HG02759 (cell line): ENCODE results near the gene CNNM4.
A peak's percentile ranks its signal among the peaks of the same experiment; 100 is the strongest.

Experiments used
- ATAC-seq: cut with Tn5 transposase; IDR thresholded peaks from one replicate; pipeline ENCODE4 v1.9.1; 2021; ENCODE audit warnings: mild to moderate bottlenecking, moderate library complexity; ENCODE audit not compliant: unreplicated experiment

CNNM4 gene

DNA sequence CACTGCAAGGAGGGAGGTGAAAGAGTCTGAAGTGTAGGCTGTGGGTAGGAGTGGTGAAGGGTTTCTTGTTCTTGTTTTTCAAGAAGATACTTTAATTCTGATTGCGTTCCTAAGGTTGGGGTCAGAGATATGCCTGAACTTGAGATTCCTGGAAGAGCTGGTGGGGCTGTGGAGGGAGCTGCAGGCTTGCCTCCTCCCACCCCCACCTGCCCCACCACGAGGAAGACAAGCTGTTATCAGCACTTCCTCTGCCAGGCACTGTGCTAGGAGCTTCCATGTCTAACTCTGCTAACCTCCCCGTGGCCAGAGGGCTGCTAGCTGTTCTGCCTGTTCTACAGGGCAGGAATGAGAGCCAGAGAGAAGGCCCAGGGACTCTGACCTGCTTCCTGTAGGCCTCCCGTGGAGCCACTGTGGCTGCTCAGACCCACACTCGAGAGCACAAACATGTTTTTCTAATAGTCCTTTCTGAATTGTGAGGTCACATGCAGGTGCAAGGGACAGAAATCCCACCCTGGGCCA lies 69.4 kb downstream of the CNNM4 start:
- no peak for ATAC-seq

DNA sequence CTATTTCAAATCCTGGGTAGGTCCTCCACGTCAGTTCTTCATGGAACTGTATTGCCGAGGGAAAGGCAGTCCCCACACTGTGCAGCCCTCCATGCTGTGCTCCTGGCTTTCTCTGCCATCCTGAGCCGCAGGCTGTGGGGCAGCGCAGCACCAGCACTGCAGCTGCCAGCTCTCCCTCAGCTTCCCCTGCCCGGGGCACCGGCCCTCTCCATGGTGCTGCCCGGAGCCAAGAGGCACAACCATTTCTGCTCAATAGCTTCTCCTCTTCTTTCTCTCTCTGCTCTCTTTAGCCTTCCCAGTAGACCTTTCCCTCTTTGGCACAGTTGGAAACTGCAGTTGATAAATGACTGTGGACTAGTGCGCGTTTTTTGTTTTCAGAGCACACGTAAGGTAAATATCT lies 71.0 kb downstream of the CNNM4 start:
- ATAC-seq = no peak

DNA sequence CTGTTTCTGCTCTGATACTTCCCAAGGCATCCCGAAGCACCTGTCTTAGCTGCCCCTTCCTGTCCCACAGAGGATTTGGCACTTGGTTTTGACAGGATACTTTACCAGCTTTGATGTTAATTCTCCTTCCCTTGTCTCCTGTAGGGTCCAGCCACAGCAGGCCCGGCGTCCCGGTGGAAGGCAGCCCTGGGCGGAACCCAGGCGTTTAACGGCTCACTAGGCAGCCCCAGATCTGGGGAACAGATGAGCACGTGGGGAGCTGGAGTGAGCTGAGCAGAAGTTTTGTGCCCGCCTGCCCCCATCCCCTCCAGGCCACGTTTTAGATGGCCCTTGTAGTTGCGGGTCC lies 71.7 kb downstream of the CNNM4 start:
- no peak for ATAC-seq

DNA sequence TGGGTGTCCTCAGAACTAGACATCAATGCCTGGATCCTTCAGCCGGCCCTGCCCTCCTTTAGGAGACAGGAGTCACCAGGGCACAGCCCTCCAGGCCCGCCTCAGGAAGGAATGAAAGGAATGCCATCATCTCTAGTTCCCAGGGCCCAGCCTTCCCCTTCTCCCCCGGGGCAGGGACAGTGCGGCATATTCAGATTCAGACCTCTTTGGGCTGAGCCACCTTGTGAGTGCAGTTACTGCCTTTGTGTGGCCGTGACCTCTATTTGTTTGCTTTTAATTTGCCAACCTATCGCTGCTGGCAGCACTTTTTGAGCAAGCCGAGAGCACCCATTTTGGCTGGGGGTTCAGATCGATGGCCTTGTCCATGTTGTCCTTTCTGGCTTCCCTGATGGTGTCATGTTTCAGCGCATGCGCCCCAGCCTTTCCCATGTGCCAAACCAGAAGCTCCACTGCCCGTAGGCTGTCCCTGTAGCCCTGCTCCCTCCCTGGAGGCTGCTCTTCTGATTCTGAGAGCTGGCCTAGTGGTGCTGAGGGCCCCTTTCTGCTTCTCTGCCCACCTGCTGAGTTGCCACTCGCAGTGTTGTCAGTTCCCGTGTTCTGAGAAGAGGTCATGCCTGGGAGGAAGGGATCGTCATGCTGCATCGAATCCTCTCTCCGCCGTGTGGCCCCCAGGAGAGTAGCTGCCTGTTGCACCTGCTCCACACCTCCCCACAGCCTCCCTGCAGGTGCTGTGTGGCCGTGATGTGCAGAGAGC lies 72.2 kb downstream of the CNNM4 start:
- no peak for ATAC-seq

DNA sequence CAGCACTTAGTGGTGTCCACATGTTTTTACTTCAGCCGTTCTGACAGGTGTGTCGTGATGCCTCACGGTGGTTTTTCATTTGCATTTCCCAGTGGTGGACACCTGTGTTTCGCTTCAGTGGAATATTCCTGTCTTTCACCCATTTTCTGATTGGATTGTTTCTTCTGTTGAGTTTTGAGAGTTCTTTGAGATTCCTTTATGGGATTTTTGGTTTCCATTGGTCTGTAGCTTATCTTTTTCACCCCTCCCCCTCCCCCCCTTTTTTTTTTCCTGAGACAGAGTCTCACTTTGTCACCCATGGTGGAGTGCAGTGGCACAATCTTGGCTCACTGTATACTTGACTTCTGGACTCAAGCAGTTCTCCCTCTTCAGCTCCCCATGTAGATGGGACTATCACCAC lies 75.1 kb downstream of the CNNM4 start:
- ATAC-seq = no peak

DNA sequence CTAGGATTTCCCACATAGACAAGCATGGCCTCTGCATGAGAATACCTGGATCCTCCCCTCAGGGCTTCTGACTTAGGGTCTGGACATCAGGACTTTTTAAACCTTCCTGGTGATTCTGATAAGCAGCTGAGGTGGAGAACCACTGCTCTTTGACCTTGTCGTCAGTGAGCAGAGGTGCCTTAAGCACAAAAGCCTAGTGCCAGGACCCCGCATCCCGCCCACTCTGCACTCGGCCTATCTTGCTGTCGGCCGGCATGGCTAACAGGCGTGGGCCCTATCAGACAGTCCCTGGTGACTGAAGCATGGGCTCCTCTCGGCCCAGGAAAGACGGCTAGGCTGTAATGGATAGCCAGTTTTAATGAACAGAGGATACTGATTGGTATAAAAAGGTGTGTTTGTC lies 76.9 kb downstream of the CNNM4 start:
- no peak for ATAC-seq

DNA sequence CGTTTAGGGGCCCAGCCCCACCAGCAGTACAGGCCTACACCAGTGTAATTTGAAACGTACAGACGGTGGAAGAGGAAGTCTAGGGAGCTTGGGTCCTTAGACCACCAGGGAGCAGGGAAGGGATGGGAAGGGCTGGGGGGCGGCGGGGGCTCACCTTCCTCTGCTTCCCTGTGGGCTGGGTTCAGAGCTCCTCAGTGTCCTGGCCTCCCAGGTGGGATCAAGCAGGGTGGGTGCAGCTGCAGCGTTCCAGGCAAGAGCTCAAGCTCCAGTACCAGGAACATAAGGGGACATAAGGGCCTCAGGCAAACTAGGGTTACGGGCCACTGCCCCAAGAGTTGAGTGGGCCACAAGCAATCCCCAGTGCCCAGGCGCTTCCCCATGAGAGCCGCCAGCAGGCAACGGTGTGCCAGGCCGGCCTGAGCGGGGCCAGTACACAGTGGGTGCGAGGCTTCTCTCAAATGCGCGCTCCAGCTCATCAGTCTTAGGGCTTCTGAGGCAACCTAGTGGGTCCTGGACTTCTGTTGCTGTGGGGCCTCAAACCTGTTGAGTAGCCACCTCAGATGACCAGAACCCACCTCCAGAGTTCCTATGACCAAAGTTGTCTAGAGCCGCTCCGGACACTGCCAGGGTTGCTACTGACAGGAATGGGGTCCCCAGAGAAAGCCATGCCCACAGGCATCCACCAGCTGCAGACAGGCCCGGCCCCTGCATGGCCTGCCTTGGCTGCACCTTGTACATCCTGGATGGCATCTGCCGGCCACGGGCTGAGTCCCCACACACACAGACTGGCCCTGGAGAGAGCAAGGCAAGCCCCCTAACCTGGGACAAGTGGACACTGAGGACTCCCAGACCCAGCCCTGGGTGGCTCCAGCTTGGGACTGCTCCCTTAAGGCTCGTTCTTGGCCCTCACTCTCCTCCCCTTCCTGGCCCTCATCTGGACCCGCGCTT lies 77.9 kb downstream of the CNNM4 start:
- ATAC-seq = no peak

DNA sequence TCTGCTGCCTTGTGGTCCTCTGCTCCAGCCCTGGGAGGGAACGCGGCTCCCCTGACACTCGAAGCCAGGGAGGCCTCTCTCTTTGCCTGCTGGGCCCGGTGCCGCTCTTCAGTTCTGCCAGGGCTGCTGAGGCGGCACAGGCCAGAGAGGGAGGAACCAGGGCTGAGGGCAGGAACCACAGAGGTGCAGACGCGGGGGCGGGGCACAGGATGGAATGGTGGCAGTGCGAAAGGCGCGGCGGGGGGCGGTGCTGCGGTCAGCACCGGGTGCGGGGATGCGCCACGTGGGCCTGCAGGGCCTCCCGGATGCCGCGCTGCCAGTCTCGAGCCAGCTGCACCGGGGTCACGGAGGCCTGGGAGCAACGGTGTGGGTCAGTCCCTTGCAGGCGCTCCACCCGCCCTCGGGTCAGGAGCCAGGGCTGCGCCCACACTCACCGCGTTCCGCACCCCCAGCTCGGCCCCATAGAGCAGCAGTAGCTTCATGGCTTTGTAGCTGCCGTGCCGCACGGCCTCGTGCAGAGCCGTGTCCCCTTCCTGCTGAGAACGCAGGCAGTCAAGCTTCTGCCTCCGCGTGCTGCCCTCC lies 78.7 kb downstream of the CNNM4 start:
- peak; percentile 86 for ATAC-seq

DNA sequence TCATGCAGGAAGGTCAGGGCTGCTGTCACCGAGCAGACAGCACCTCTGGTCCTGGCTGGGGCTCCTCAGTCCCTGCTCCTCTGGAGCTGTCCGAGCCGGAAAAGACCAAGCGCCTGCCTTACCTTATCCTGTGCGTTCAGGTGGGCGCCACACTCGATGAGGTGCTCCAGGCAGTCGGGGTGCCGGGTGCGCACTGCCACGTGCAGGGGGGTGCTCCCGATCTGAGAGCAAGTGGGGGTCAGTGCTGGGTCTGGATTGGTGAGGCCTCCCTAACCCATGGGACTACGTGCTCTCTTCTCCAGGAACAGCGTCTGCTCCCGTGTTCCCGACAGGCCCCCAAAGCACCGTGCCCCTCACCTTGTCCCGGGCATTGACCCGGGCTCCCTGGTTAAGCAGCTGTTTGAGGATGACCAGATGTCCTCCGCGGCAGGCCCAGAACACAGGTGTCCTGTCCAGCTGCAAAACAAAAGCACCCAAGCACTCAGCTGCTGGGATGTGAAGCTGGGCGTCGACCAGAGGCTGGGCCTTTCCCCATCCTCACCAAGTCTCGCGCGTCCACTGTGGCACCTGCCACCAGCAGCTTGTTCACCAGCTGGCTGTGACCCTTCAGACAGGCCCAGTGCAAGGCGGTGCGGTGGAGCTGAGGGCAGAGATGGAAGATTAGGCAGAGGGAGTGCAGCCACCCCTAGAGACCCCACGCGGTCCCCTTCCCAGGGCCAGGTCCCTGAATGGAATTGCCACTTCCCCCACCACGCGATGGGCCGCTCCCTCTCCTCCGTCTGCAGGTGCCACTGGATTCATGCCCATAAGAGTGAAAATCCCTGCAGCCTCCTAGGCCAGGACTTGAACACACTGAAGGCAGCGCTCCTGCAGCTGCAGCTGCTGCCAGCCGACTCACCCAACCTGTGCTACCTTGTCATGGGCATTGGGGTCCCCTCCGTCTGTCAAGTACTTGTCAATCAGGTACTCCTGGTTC lies 79.5 kb downstream of the CNNM4 start:
- ATAC-seq = no peak

DNA sequence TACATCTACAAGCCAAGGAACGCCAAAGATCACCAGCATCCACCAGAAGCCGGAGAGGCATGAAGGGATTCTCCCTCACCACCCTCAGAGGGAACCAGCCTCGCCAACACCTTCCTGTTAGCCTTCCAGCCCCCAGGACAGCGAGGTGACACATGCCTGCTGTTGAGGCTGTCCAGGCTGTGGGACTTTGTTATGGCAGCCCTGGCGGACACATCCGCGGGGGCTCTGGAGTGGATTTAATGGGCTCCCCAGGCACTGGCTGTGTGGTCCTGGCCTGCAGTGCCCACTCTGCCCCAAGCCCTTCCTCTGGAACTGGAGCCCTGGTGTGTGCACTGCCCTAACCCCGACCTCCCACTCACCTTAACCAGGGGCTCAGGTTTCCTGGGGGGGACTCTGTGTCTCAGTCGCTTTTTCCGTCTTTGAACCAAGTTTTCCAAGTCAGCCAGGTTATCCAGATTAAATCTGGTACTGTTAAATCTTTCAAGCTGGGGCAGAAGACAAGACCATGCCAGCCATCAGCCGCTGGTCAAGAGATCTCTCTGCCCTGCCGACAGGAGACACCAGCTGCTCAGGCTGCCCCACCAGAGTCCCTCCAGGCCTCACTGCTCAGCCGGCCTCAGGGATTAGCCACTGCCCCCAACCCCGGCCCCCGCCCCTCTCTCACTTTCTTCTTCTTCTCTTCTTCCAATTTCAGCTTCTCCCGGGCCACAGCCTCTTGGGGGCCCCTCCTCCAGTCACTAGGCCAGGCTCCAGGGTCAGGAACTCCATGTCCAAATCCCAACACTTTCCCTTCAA lies 81.2 kb downstream of the CNNM4 start:
- ATAC-seq = no peak

DNA sequence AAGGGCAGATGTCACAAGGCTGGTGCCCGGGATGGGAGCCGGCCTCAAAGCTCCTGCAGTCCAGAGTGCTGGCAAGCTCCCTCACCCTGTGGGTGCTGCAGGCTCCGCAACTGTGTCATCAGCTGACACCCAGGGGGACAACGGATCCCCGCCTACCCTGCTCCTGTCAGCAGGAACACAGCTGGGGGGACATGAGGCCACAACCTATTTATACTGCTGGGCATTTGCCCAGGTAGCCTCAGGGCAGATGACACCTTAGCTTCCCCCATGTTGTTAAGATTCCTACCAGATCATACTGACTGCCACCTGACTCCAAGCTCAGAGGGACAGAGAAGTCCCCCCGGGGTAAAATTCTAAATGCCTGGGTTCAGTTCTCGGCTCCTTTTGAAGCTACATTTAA lies 81.9 kb downstream of the CNNM4 start:
- no peak for ATAC-seq

DNA sequence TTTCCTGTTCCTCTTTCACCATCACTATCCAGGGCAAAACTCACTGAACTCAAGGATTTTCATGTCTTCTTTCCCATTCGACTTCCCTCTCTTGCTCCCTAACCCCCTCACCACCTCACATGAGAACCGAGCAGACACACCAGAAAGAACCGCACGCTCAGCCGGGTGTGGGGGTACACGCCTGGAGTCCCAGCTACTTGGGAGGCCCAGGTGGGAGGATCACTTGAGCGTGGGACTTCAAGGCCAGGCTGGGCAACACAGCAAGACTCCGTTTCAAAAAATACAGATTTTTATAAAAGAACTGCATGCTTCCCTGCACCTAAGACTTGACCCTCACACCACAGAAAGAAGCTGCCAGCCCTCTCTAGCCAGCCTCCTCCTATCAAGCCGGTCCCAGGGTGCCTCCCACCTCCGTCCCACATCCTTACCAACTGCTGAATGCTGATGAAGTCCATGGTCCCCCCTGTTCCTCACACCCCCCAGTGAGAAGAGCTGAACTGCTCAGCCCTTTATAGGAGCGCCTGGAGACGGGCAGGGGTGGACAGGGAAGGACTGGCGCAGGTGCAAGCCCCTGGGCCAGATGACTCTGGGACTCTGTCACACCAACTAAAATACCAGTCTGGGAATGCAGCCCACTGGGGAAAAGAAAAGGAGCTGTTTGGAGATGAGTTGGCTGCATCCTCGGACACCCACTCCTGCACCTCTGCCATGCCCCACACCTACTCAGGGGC lies 83.0 kb downstream of the CNNM4 start, which contains the start of gene ANKRD23:
TSS of gene ANKRD23 (minus strand) at position 484 of the 731 bp plus-strand sequence. CDS start at position 455, 29 bp downstream.
- ATAC-seq = no peak

DNA sequence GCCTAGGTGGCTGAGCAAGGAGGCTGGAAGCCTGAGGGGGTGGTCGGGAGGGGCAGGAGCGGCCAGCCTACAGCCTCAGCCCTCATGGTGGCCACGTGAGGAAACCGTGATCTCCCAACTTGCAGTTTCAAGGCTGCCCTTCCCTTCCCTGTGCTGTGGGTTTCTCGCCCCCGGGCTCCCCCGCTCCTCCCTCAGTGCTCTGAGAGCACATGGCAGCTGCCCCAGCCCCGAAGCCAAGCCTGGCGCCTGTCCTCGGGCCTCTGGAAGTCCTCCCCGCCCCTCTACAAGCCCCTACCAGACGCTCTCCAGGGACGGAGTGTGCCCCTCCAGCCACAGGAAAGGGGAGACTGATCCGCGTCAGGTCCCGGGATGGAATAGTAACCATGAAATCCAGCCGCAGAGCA lies 83.7 kb downstream of the CNNM4 start:
- ATAC-seq = no peak

DNA sequence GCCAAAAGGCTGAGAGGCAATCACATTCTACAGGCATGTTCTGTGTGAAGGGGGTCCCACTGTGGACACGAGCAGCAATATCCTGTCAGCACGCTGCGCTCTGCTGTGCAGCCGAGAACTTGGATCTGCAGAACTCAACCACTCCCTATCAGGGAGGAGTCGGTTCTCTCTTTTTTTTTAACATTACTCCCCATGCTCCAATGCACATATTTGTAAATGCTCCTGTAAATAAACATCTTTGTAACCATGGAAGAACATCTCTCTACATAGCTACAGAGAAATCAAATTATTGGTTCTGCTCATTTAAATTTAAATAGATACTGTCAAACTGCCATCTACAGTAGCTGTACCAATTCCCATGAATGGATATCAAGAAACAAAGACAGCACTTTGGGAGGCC lies 86.1 kb downstream of the CNNM4 start:
- no peak for ATAC-seq

DNA sequence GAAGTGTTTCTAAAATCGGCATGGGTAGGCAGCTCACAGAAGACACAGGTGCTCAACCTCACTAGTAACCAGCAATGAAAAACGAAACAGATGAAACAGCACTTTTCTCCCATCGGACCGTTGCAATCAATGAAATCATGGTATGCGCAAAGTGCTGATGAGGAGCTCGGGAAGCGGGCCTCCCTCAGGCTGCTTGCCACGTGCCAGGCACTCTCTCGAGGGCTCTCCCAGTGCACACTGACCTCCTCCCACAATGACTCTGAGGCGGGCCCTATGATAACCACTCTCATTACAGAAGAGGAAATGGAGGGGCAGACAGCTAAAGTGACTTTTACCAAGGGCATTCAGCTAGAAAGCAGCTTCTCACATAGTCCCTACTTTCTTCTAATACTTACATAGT lies 86.9 kb downstream of the CNNM4 start:
- ATAC-seq = no peak

DNA sequence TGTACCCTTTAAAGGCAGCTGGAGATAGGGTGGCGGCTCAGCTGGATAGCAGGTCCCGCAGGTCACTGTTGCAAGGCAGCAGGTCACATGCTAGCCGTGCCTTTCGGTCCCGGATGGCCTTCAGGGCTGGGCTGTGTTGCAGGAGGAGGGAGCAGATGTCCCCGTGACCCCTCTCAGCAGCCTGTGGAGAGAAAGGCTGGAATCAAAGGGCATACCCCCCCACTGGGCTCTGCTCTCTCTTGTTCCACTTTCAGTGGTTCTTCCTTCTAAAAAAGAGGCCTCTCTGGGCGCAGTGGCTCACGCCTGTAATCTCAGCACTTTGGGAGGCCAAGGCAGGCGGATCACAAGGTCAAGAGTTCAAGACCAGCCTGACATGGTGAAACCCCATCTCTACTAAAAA lies 87.6 kb downstream of the CNNM4 start:
- no peak for ATAC-seq

DNA sequence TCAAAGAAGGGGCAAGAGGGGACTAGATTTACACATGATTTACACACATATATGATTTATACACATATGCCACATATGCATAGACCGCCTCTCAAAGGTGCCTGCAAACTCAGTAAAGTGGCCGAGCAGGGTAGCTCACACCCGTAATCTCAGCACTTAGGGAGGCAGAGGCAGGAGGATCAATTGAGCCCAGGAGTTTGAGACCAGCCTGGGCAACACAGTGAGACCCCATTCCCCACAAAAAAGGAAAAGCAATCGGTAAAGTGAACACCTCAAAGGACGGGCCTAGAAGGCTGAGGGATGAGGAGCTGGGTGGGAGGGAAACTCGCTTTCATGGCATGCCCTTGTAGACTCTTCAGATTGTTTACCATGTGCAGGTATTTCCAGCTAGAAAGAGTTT lies 92.0 kb downstream of the CNNM4 start:
- ATAC-seq = no peak

DNA sequence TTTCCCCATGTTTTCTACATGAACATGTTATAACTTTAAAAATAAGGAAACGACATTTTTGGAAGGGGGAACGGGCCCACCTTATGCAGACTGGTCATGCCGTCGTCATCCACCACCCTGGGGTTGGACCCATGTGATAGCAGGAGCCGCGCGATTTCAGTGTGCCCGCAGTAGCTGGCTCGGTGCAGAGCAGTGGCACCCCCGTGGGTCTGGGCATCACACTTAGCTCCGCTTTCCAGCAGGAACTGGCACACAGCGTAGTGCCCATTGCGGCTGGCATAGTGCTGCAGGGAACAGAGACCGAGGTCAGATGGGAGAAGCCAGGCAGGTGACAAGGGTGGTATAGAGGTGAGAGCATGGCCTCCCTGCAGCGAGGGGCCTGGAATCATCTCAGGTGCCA lies 92.6 kb downstream of the CNNM4 start:
- no peak for ATAC-seq
